Dendritic cell treated with granulocyte-macrophage colony-stimulating factor and Interleukin-4, amounts not matched to agents 40 ng/mL and 50 ng/mL, for 4 days (primary cell): ENCODE measurements around the gene LRRC32.

ENCODE experiments used
- H3K27ac Mint-ChIP-seq: one replicate; pipeline ENCODE4 v1.8.0; 2022; ENCODE audit warnings: mild to moderate bottlenecking, mixed read lengths
- H3K27me3 Mint-ChIP-seq: one replicate; pipeline ENCODE4 v1.8.0; 2022; ENCODE audit warnings: mild to moderate bottlenecking, mixed read lengths
- H3K36me3 Mint-ChIP-seq: one replicate; pipeline ENCODE4 v1.8.0; 2022; ENCODE audit warnings: low read depth, mixed read lengths
- H3K4me1 Mint-ChIP-seq: one replicate; pipeline ENCODE4 v1.8.0; 2022; ENCODE audit warnings: low read depth, mixed read lengths
- H3K4me3 Mint-ChIP-seq: one replicate; pipeline ENCODE4 v1.8.0; 2022; ENCODE audit warnings: mild to moderate bottlenecking, moderate library complexity, mixed read lengths
- H3K9me3 Mint-ChIP-seq: one replicate; pipeline ENCODE4 v1.8.0; 2022; ENCODE audit warnings: mixed read lengths
- intact Hi-C: fragments of 100-400 bp; cut with micrococcal nuclease; formaldehyde crosslinking; loops from one replicate; pipeline ENCODE4 v1.15.0; 2022

The LRRC32 gene

GRCh38 chr11:76705826-76706225 is 35.3 kb upstream of the LRRC32 start:
- Mint-ChIP-seq H3K4me3 (no peak overlapping the region), H3K27me3 (peaks cover 29% of the 10 kb centered on the region), H3K27ac (no peak overlapping the region), H3K9me3 (peaks cover 26% of the 10 kb centered on the region), H3K4me1 (peaks cover 12% of the 10 kb centered on the region), H3K36me3 (no peaks in the 10 kb centered on the region)
- intact Hi-C loops, result no loop called here

GRCh38 chr11:76704171-76704948 is 33.8 kb upstream of the LRRC32 start:
- H3K4me3 Mint-ChIP-seq, result no peak overlapping the region
- no peaks in the 10 kb centered on the region for H3K36me3 Mint-ChIP-seq
- peaks cover 27% of the 10 kb centered on the region for H3K4me1 Mint-ChIP-seq
- peaks cover 26% of the 10 kb centered on the region for H3K9me3 Mint-ChIP-seq
- intact Hi-C loops, result no loop called here
- H3K27ac Mint-ChIP-seq, result no peak overlapping the region
- H3K27me3 Mint-ChIP-seq, result peaks cover 34% of the 10 kb centered on the region

GRCh38 chr11:76703707-76704106 is 33.2 kb upstream of the LRRC32 start:
- no peaks in the 10 kb centered on the region for H3K36me3 Mint-ChIP-seq
- peaks cover 35% of the 10 kb centered on the region for H3K27me3 Mint-ChIP-seq
- no peak overlapping the region for H3K27ac Mint-ChIP-seq
- H3K9me3 Mint-ChIP-seq, result peaks cover 26% of the 10 kb centered on the region
- peaks cover 29% of the 10 kb centered on the region for H3K4me1 Mint-ChIP-seq
- no peak overlapping the region for H3K4me3 Mint-ChIP-seq
- intact Hi-C loops, result no loop called here

DNA sequence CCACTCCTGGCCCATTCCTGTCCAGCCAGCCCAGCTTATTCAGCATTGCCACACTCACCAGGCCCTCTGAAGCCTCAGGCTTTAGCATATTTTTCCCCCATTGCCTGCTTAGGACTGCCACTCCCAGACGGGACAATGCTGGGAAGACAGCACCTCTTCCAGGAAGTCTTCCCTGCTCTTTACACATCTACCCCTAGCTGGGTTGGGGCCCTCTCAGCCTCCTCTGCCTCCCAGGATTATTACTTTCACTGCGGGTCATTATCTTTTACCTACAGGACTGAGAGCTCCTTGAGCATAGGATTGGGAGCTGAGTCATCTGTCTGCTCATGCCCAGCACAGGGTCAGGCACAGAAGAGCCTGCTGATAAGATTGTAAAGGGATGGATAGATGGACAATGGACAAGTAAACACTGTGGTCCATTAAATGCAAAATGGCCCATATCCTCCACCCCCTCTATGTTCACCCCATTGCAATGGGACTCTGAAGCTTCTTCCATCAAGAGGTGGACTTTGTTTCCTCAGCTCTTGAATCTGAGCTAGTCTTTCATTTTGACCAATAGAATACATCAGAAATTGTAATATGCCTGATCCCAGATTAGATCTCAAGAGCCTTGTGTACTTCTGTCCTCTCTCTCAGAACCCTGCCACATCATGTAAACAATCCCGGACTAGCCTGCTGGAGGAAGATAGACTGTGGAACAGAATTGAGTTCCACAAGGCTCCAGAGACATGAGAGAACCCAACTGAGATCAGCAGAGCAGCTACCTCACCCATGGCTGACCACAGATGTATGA is 32.0 kb upstream of the LRRC32 start:
- peaks cover 37% of the 10 kb centered on the region for H3K4me1 Mint-ChIP-seq
- H3K36me3 Mint-ChIP-seq, result no peaks in the 10 kb centered on the region
- H3K27me3 Mint-ChIP-seq, result peaks cover 38% of the 10 kb centered on the region
- peaks cover 26% of the 10 kb centered on the region for H3K9me3 Mint-ChIP-seq
- H3K27ac Mint-ChIP-seq, result no peak overlapping the region
- intact Hi-C loops, result no loop called here
- H3K4me3 Mint-ChIP-seq, result no peak overlapping the region

DNA sequence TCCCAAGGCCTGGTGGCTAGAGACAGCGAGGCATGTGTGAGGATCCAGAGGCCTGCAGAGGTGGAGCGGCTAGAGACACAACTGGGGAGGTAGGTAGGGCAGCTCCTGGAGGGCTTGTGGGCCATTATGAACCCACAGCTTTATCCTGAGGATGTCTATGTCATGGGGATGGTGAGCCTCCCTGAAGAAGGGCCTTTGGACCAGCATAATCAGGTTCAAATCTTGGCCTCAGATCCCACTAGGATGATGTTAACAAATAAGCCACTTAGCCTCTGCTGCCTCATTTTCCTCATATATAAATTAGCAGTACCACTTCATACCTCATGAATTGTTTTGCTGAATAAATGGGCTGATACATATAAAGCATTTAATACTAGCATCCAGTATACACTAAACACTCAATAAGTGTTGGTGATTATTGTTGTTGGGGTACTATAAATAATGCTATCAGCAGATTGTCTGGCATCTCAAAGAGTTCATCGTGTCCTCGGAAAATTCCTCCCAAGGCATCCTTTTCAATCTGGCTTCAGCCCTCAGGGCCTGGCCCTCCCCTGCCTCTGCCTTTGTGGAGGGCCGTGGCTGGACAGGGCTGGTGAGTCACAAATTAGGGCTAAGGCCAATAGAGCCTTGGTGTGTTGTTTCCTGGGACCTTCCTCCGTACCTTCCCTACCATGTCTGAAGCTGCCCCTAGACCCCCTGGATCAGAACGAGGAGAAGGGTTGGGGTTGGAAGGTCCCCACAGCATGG is 30.9 kb upstream of the LRRC32 start:
- Mint-ChIP-seq H3K4me3 (no peak overlapping the region), H3K36me3 (no peaks in the 10 kb centered on the region), H3K27ac (no peak overlapping the region), H3K9me3 (peaks cover 25% of the 10 kb centered on the region), H3K4me1 (peaks cover 37% of the 10 kb centered on the region), H3K27me3 (peaks cover 34% of the 10 kb centered on the region)
- intact Hi-C loops, result no loop called here

DNA sequence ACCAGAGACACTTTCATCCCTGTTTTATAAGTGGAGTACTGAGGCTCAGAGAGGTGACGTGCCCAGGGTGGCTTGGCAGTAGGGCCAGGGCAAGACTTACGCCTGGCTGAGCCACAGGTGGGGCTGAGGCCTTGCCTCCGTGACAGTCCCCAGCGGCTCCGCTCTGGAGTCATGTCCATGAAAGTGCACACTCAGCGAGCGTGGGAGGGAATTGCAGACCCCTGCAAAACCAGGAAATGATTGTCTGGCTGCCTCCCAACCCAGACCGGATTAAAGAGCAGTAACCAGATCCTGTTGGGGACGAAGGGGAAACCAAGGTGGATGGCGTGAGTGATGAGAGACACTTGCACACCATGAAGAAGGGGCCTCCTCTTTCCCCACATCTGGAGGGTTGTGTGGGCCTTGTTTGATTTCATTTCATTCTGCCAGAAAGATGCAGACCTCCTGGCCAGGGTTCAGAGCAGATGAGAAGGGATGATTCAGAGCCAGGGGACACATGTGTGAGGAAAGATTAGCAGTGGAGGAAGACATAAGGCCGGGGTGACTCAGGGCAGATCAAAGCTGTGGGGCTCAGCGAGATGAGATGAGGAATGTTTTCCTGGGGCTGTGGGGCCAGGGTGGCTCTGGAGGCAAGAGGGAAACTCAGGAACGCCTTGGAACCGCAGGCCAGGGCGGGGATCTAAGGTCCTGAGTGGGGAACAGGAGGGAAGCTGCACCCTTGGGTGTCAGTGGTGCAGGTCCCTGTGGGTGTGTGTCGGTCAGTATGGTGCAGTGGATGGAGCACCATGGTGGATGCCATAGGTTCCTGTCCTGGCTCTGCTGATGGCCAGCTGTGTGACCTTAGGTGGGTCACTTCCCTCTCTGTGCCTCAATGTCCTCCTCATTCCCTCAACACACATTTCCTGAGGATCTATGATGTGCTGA is 29.9 kb upstream of the LRRC32 start:
- no peaks in the 10 kb centered on the region for H3K36me3 Mint-ChIP-seq
- intact Hi-C loops, result no loop called here
- H3K4me3 Mint-ChIP-seq, result peak overlapping the region; percentile 0
- peak overlapping the region; percentile 4 for H3K27ac Mint-ChIP-seq
- H3K4me1 Mint-ChIP-seq, result peaks cover 36% of the 10 kb centered on the region
- H3K27me3 Mint-ChIP-seq, result peaks cover 34% of the 10 kb centered on the region
- H3K9me3 Mint-ChIP-seq, result peaks cover 14% of the 10 kb centered on the region

DNA sequence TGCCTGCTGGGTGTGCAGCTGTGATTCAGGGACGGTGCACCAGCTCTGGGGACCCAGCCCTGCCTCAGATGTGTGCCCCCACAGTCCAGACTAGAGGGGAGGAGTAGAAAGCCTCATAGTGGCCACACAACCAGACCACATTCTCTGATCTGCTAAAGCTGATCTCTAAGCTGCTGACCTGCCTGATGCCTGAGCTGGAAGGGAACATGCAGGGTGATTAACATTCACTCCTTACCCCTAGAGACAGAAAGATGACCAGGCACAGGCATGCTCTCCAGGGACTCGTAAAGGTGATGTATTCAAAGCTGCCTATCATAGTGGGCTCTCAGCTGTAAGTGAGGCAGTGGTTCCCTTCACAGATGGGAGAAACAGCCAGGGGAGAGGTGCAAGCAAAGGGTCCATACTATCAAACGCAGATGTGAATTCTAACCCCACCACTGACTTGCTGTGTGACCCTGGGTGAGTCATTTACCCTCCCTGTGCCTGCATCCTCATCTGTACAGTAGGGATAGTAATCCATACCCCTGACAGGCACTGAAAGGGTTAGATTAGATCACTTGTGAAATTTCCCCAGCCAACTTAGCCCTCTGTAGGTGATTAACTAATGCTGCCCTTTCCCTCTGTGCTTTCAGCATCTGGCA is 29.0 kb upstream of the LRRC32 start:
- peaks cover 33% of the 10 kb centered on the region for H3K27me3 Mint-ChIP-seq
- intact Hi-C loops, result no loop called here
- H3K4me1 Mint-ChIP-seq, result peaks cover 38% of the 10 kb centered on the region
- no peaks in the 10 kb centered on the region for H3K36me3 Mint-ChIP-seq
- H3K9me3 Mint-ChIP-seq, result peaks cover 6% of the 10 kb centered on the region
- H3K4me3 Mint-ChIP-seq, result no peak overlapping the region
- no peak overlapping the region for H3K27ac Mint-ChIP-seq

DNA sequence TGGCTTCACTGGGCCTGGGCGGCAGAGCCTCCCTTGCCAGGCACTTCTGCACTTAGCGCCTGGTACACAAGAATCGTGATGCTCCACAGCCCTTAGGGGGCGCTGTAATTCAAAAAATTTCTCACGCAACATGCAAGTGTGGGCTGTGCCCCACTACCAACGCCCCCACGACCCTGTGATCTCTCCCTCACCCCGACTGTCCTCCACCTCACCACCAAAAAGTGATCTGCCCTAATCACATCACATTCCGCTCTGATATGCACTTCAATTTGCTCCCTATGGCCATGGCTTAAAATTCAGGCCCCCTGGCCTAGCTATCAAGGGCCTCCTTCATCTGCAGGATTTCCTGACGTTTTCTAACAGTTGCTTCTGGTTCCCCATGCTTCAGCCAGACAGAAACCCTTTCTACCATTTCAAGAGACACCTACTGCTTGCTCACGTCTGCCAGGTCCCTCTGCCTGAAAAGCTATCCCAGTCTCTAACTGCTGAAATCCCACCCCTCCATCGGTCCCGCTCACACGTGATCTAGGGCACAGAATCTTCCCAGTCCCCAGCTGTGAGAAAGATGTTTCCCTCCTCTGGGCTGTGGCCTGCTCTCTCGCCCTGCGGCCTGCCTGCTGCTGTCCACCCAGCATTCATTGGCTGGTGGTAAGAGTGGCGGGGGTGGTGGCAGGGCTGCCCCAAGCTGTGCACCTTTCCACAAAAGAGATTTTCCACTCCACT is 27.9 kb upstream of the LRRC32 start:
- Mint-ChIP-seq H3K27ac (no peak overlapping the region), H3K9me3 (no peaks in the 10 kb centered on the region), H3K4me1 (peaks cover 39% of the 10 kb centered on the region), H3K4me3 (no peak overlapping the region), H3K27me3 (peaks cover 25% of the 10 kb centered on the region), H3K36me3 (no peaks in the 10 kb centered on the region)
- intact Hi-C loops, result no loop called here

DNA sequence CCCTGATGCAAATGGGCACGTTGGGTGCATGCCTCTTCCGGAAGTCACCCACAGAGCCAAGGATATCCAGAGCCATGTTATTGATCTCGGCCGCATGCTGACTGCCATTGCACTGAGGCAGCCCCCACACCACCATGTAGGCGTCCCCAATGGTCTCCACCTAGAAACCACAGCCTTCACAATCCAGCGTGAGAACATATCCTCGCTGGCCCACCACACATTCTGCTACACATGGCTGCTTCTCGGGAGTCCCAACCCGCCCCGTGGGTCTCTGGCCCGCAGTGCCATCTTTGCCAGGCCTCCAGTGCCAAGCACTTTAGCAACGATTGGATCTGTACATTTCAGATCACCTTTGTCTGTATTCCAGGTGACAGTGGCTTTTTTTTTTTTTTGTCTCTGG is 26.2 kb upstream of the LRRC32 start:
- H3K4me3 Mint-ChIP-seq, result no peak overlapping the region
- peaks cover 27% of the 10 kb centered on the region for H3K27me3 Mint-ChIP-seq
- H3K27ac Mint-ChIP-seq, result no peak overlapping the region
- no peaks in the 10 kb centered on the region for H3K36me3 Mint-ChIP-seq
- H3K4me1 Mint-ChIP-seq, result peaks cover 50% of the 10 kb centered on the region
- no peaks in the 10 kb centered on the region for H3K9me3 Mint-ChIP-seq
- intact Hi-C loops, result no loop called here

- peaks cover 26% of the 10 kb centered on the region for H3K27me3 Mint-ChIP-seq
- intact Hi-C loops, result no loop called here
These were observed 25.2 kb upstream of the LRRC32 start for GRCh38 chr11:76695771-76696170.

GRCh38 chr11:76695133-76695532 is 24.6 kb upstream of the LRRC32 start:
- H3K27me3 Mint-ChIP-seq, result peaks cover 20% of the 10 kb centered on the region
- H3K4me3 Mint-ChIP-seq, result no peak overlapping the region
- peaks cover 55% of the 10 kb centered on the region for H3K4me1 Mint-ChIP-seq
- no peaks in the 10 kb centered on the region for H3K9me3 Mint-ChIP-seq
- no peak overlapping the region for H3K27ac Mint-ChIP-seq
- H3K36me3 Mint-ChIP-seq, result no peaks in the 10 kb centered on the region
- intact Hi-C loops, result no loop called here

More at GRCh38 chr11:76695771-76696170, 25.2 kb upstream of the LRRC32 start:
- Mint-ChIP-seq H3K9me3 (no peaks in the 10 kb centered on the region), H3K4me1 (peaks cover 55% of the 10 kb centered on the region), H3K27ac (no peak overlapping the region), H3K4me3 (no peak overlapping the region), H3K36me3 (no peaks in the 10 kb centered on the region)

- Mint-ChIP-seq H3K4me1 (peaks cover 55% of the 10 kb centered on the region), H3K36me3 (no peaks in the 10 kb centered on the region), H3K27ac (no peak overlapping the region), H3K9me3 (no peaks in the 10 kb centered on the region), H3K27me3 (peaks cover 18% of the 10 kb centered on the region), H3K4me3 (no peak overlapping the region)
- intact Hi-C loops, result no loop called here
These were observed 24.1 kb upstream of the LRRC32 start for GRCh38 chr11:76694664-76695063.
